IMR-90 (cell line): ENCODE results near the gene PLXNA4. TPM values are rescaled to one million over a fixed set of nuclear protein-coding genes. Genes with fewer than 3 reads are reported as not detected.

ENCODE experiments used
- ATAC-seq: fragments of 200-7000 bp; cut with Tn5 transposase; 2 replicates; pipeline ENCODE4 v1.9.1; 2020; ENCODE audit warnings: low read depth, mild to moderate bottlenecking, moderate library complexity
- BruUV-seq: library from RNA; stranded (reverse); fragments of 400-500 nt; replicated peaks from 2 replicates; lab custom pipeline; 2021; lab: Mats Ljungman, UMichigan
- CTCF ChIA-PET: fragments of 300-600 bp; formaldehyde crosslinking; extraction: SDS; loops from one replicate; lab custom pipeline; 2021; ENCODE audit warnings: antibody characterized with exemption; lab: Yijun Ruan, JAX
- POLR2A ChIA-PET: fragments of 300-600 bp; sonication (Branson Sonifier 250); formaldehyde crosslinking; loops from one replicate; lab custom pipeline; 2022; ENCODE audit warnings: antibody characterized with exemption; ENCODE audit not compliant: unreplicated experiment; lab: Charles Lee
- DNase-seq: peaks from one replicate; pipeline ENCODE4 v3.0.0; 2013
- H2AFZ ChIP-seq: replicated peaks from 2 replicates; pipeline ENCODE3; 2013; ENCODE audit warnings: low read length, mild to moderate bottlenecking; ENCODE audit not compliant: poor library complexity
- H2AK5ac ChIP-seq: 2 replicates; pipeline ENCODE4 v1.6.1; 2013; ENCODE audit warnings: low read depth, low read length, inconsistent platforms
- H2AK9ac ChIP-seq: replicated peaks from 2 replicates; pipeline ENCODE3; 2013; ENCODE audit warnings: mild to moderate bottlenecking, low read depth, low read length, moderate library complexity; ENCODE audit not compliant: poor library complexity
- H2BK120ac ChIP-seq: 2 replicates; pipeline ENCODE4 v1.6.1; 2013; ENCODE audit warnings: low read depth, low read length, inconsistent platforms
- H2BK15ac ChIP-seq: 3 replicates; pipeline ENCODE4 v1.6.1; 2013; ENCODE audit warnings: low read depth, low read length, inconsistent platforms
- H2BK20ac ChIP-seq: 2 replicates; pipeline ENCODE4 v1.6.1; 2013; ENCODE audit warnings: low read depth, mild to moderate bottlenecking, inconsistent platforms, low read length, moderate library complexity
- H2BK5ac ChIP-seq: 2 replicates; pipeline ENCODE4 v1.6.1; 2013; ENCODE audit warnings: mild to moderate bottlenecking, low read depth, low read length, inconsistent platforms; ENCODE audit not compliant: poor library complexity, severe bottlenecking
- H3K14ac ChIP-seq: replicated peaks from 2 replicates; pipeline ENCODE4 v1.6.1; 2013; ENCODE audit warnings: low read depth, low read length, inconsistent platforms
- H3K18ac ChIP-seq: 2 replicates; pipeline ENCODE4 v1.6.1; 2013; ENCODE audit warnings: low read depth, low read length, control low read depth
- H3K23ac ChIP-seq: 2 replicates; pipeline ENCODE4 v1.6.1; 2013; ENCODE audit warnings: low read depth, low read length, inconsistent platforms
- H3K27ac ChIP-seq: 2 replicates; pipeline ENCODE4 v1.5.1; 2013; ENCODE audit warnings: mild to moderate bottlenecking, control low read depth, low read length; ENCODE audit not compliant: insufficient read depth
- H3K27me3 ChIP-seq: 2 replicates; pipeline ENCODE4 v1.6.1; 2013; ENCODE audit warnings: low read length; ENCODE audit not compliant: control insufficient read depth, insufficient read depth
- H3K36me3 ChIP-seq: 2 replicates; pipeline ENCODE4 v1.6.1; 2013; ENCODE audit warnings: low read length, mixed read lengths; ENCODE audit not compliant: control insufficient read depth, insufficient read depth
- H3K4ac ChIP-seq: 2 replicates; pipeline ENCODE4 v1.6.1; 2013; ENCODE audit warnings: low read depth, low read length, inconsistent platforms
- H3K4me1 ChIP-seq: 2 replicates; pipeline ENCODE4 v1.6.1; 2013; ENCODE audit warnings: low read length, mixed read lengths; ENCODE audit not compliant: control insufficient read depth, insufficient read depth
- H3K4me2 ChIP-seq: 2 replicates; pipeline ENCODE4 v1.6.1; 2013; ENCODE audit warnings: low read depth, mild to moderate bottlenecking, control low read depth, low read length, moderate library complexity
- H3K4me3 ChIP-seq: 2 replicates; pipeline ENCODE4 v1.5.1; 2013; ENCODE audit warnings: low read depth, mild to moderate bottlenecking, control low read depth, low read length, moderate library complexity; ENCODE audit not compliant: insufficient read depth
- H3K56ac ChIP-seq: 2 replicates; pipeline ENCODE4 v1.6.1; 2013; ENCODE audit warnings: low read length, inconsistent platforms; ENCODE audit not compliant: insufficient read depth; ENCODE audit errors: extremely low read depth
- H3K79me1 ChIP-seq, 2 experiments: 2 replicates each; pipeline ENCODE4 v1.6.1; 2013; ENCODE audit warnings: low read length in 2 of 2, inconsistent platforms in 1 of 2, low read depth in 1 of 2
- H3K9ac ChIP-seq: 2 replicates; pipeline ENCODE4 v1.6.1; 2013; ENCODE audit warnings: low read depth, low read length, control low read depth
- H3K9me1 ChIP-seq: 2 replicates; pipeline ENCODE4 v1.6.1; 2013; ENCODE audit warnings: low read length, inconsistent platforms; ENCODE audit not compliant: insufficient read depth
- H3K9me3 ChIP-seq: 2 replicates; pipeline ENCODE4 v1.6.1; 2013; ENCODE audit warnings: low read length; ENCODE audit not compliant: control insufficient read depth, insufficient read depth
- H4K20me1 ChIP-seq: 2 replicates; pipeline ENCODE4 v1.6.1; 2013; ENCODE audit warnings: low read length, inconsistent platforms; ENCODE audit not compliant: insufficient read depth
- H4K5ac ChIP-seq: 2 replicates; pipeline ENCODE4 v1.6.1; 2013; ENCODE audit warnings: mild to moderate bottlenecking, low read depth, low read length, control low read depth
- H4K8ac ChIP-seq, 2 experiments: 2 replicates each; pipeline ENCODE4 v1.6.1; 2013; ENCODE audit warnings: low read depth in 2 of 2, low read length in 2 of 2, control low read depth in 1 of 2, inconsistent platforms in 1 of 2
- H4K91ac ChIP-seq: 2 replicates; pipeline ENCODE4 v1.6.1; 2013; ENCODE audit warnings: low read depth, low read length, inconsistent platforms; ENCODE audit not compliant: insufficient read depth
- BHLHE40 ChIP-seq: fragments of 150-350 bp; IDR thresholded peaks from 2 replicates; pipeline ENCODE4 v1.6.1; 2016; ENCODE audit warnings: mild to moderate bottlenecking, low read depth, low read length
- CEBPB ChIP-seq: IDR thresholded peaks from 2 replicates; pipeline ENCODE4 v1.6.1; 2012; ENCODE audit warnings: low read depth, low read length, improper control_type of control experiment
- CHD1 ChIP-seq: IDR thresholded peaks from 2 replicates; pipeline ENCODE4 v1.6.1; 2012; ENCODE audit warnings: low read depth, low read length, improper control_type of control experiment
- FOS ChIP-seq: fragments of 150-350 bp; IDR thresholded peaks from 2 replicates; pipeline ENCODE4 v1.6.1; 2016; ENCODE audit warnings: low read depth, low read length
- MAFK ChIP-seq: IDR thresholded peaks from 2 replicates; pipeline ENCODE4 v1.6.1; 2012; ENCODE audit warnings: low read depth, low read length, improper control_type of control experiment
- MAZ ChIP-seq: IDR thresholded peaks from 2 replicates; pipeline ENCODE4 v1.6.1; 2012; ENCODE audit warnings: low read depth, mild to moderate bottlenecking, low read length, improper control_type of control experiment, moderate library complexity, borderline replicate concordance
- MXI1 ChIP-seq: IDR thresholded peaks from 2 replicates; pipeline ENCODE4 v1.6.1; 2012; ENCODE audit warnings: low read depth, mild to moderate bottlenecking, low read length, moderate library complexity, borderline replicate concordance
- NFE2L2 ChIP-seq: fragments of 150-350 bp; IDR thresholded peaks from 2 replicates; pipeline ENCODE4 v1.6.1; 2016; ENCODE audit warnings: low read depth, mild to moderate bottlenecking, low read length
- POLR2A ChIP-seq: IDR thresholded peaks from 2 replicates; pipeline ENCODE4 v1.6.1; 2012; ENCODE audit warnings: mild to moderate bottlenecking, low read depth, low read length
- RAD21 ChIP-seq: IDR thresholded peaks from 2 replicates; pipeline ENCODE4 v1.6.1; 2012; ENCODE audit warnings: low read length, improper control_type of control experiment
- RCOR1 ChIP-seq: IDR thresholded peaks from 2 replicates; pipeline ENCODE4 v1.6.1; 2012; ENCODE audit warnings: mild to moderate bottlenecking, low read length, improper control_type of control experiment; ENCODE audit not compliant: insufficient replicate concordance
- RFX5 ChIP-seq: IDR thresholded peaks from 2 replicates; pipeline ENCODE4 v1.8.0; 2012; ENCODE audit warnings: low read depth, mild to moderate bottlenecking, low read length, moderate library complexity
- SMC3 ChIP-seq: fragments of 150-350 bp; IDR thresholded peaks from 2 replicates; pipeline ENCODE4 v1.6.1; 2016; ENCODE audit warnings: low read depth, mild to moderate bottlenecking, antibody characterized with exemption, low read length, moderate library complexity
- WGBS, 2 experiments: methylation state at CpG; one replicate each; pipeline versions ENCODE4 v1.1.5 to v1.1.7; 2013; ENCODE audit warnings: missing lambda C conversion rate in 2 of 2; ENCODE audit not compliant: insufficient read length in 1 of 2; ENCODE audit errors: extremely low coverage in 2 of 2; 5-methylcytosine and 5-hydroxymethylcytosine counted together
- dilution Hi-C: fragments of 300-500 bp; cut with HindIII; formaldehyde crosslinking; loops from one replicate; pipeline ENCODE4 v1.14.3; 2018; ENCODE audit warnings: low sequenced_read_pairs; ENCODE audit not compliant: unreplicated experiment
- in situ Hi-C: fragments of 300-500 bp; cut with MboI; formaldehyde crosslinking; loops from 3 replicates; pipeline ENCODE4 v1.14.3; 2019; ENCODE audit warnings: low sequenced_read_pairs, inconsistent platforms, mixed read lengths
- intact Hi-C: fragments of 100-400 bp; cut with micrococcal nuclease; formaldehyde crosslinking; loops from 2 replicates; pipeline ENCODE4 v1.10.0; 2022
- polyA plus RNA-seq, 3 experiments: library from polyadenylated mRNA; depleted of rRNA; stranded (reverse); fragments of >200 nt; gene quantifications; 2 replicates each; pipeline ENCODE4 v1.2.3, GENCODE V29; 2012; ENCODE audit warnings: low replicate concordance in 1 of 3
- total RNA-seq: library from RNA; depleted of rRNA; stranded (reverse); fragments of >200 nt; gene quantifications from 2 replicates; pipeline ENCODE4 v1.2.3, GENCODE V29; 2012
- TF ChIP-seq, protein P1 (sequence below): conservative IDR thresholded peaks from 2 replicates; pipeline ENCODE4 v1.5.1; 2012; ENCODE audit warnings: mild to moderate bottlenecking, low read depth, low read length, improper control_type of control experiment
- TF ChIP-seq, protein P2 (sequence below): fragments of 150-350 bp; IDR thresholded peaks from 2 replicates; pipeline ENCODE4 v1.6.1; 2017; ENCODE audit warnings: mild to moderate bottlenecking, antibody characterized with exemption, low read length, low read depth
- TF ChIP-seq, protein P3 (sequence below): fragments of 150-350 bp; IDR thresholded peaks from 2 replicates; pipeline ENCODE4 v1.6.1; 2016; ENCODE audit warnings: low read depth, mild to moderate bottlenecking, low read length, moderate library complexity, borderline replicate concordance

The PLXNA4 gene
- total and polyA plus RNA-seq, 2 of the 4 experiments (the other 2 are of a cell fraction): under 0.01 TPM

DNA sequence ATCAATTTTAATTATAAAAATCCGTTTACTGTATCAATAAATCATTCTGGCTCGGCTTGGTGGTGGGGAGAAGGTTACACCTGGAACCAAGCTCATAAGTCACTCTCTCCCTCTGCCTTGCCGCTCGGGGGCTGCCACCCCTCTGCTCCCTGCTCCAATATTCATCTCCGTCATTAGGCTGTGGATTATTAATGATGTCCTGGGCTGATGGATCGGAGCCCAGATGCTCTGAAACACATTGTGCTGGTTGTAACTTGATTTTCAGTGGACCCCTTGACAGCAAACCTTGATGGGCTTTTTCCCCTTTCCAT, 314.2 kb downstream of the PLXNA4 start:
- ATAC-seq: no peak
- no TSS peak for BruUV-seq

More for the DNA sequence above, 314.2 kb downstream of the PLXNA4 start:
- Histone ChIP-seq H4K8ac (no peak overlapping the region), H2AK9ac (no peak overlapping the region), H2BK5ac (no peak overlapping the region), H3K56ac (no peak overlapping the region), H3K4me2 (no peak overlapping the region), H2AK5ac (no peak overlapping the region), H2BK120ac (no peak overlapping the region), H3K9me3 (no peaks in the 10 kb centered on the region), H2BK15ac (no peak overlapping the region), H3K18ac (no peak overlapping the region), H3K79me1 (no peaks in the 10 kb centered on the region), H3K4ac (no peak overlapping the region), H4K20me1 (no peaks in the 10 kb centered on the region), H2BK20ac (no peak overlapping the region), H4K5ac (no peak overlapping the region), H3K4me1 (no peaks in the 10 kb centered on the region), H3K27me3 (no peaks in the 10 kb centered on the region), H4K91ac (no peak overlapping the region), H3K14ac (no peak overlapping the region), H2AFZ (no peak overlapping the region), H3K36me3 (no peaks in the 10 kb centered on the region), H3K9me1 (no peaks in the 10 kb centered on the region), H3K27ac (no peak overlapping the region), H3K4me3 (no peak overlapping the region), H3K9ac (no peak overlapping the region), H3K23ac (no peak overlapping the region)
- TF ChIP-seq, protein P1, sequence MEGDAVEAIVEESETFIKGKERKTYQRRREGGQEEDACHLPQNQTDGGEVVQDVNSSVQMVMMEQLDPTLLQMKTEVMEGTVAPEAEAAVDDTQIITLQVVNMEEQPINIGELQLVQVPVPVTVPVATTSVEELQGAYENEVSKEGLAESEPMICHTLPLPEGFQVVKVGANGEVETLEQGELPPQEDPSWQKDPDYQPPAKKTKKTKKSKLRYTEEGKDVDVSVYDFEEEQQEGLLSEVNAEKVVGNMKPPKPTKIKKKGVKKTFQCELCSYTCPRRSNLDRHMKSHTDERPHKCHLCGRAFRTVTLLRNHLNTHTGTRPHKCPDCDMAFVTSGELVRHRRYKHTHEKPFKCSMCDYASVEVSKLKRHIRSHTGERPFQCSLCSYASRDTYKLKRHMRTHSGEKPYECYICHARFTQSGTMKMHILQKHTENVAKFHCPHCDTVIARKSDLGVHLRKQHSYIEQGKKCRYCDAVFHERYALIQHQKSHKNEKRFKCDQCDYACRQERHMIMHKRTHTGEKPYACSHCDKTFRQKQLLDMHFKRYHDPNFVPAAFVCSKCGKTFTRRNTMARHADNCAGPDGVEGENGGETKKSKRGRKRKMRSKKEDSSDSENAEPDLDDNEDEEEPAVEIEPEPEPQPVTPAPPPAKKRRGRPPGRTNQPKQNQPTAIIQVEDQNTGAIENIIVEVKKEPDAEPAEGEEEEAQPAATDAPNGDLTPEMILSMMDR: no peak
- TF ChIP-seq MXI1 (no peak), MAZ (no peak), BHLHE40 (no peak), MAFK (no peak), SMC3 (no peak), CHD1 (no peak), FOS (no peak), RFX5 (no peak), POLR2A (no peak), CEBPB (no peak), RAD21 (no peak), RCOR1 (no peak), NFE2L2 (no peak)
- TF ChIP-seq, protein P2, sequence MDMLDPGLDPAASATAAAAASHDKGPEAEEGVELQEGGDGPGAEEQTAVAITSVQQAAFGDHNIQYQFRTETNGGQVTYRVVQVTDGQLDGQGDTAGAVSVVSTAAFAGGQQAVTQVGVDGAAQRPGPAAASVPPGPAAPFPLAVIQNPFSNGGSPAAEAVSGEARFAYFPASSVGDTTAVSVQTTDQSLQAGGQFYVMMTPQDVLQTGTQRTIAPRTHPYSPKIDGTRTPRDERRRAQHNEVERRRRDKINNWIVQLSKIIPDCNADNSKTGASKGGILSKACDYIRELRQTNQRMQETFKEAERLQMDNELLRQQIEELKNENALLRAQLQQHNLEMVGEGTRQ: no peak
- TF ChIP-seq, protein P3, sequence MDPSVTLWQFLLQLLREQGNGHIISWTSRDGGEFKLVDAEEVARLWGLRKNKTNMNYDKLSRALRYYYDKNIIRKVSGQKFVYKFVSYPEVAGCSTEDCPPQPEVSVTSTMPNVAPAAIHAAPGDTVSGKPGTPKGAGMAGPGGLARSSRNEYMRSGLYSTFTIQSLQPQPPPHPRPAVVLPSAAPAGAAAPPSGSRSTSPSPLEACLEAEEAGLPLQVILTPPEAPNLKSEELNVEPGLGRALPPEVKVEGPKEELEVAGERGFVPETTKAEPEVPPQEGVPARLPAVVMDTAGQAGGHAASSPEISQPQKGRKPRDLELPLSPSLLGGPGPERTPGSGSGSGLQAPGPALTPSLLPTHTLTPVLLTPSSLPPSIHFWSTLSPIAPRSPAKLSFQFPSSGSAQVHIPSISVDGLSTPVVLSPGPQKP: no peak
- ChIA-PET POLR2A (no interaction called here), CTCF (no interaction called here)
- dilution Hi-C loops: no loop called here
- intact Hi-C loops: no loop called here
- no CpG with 5 or more reads among the region's 6 CpGs for WGBS, 2 experiments
- in situ Hi-C loops: no loop called here
- DNase-seq: no peak
